ENCODE data around the gene PHF8. TPM values are rescaled to one million over a fixed set of nuclear protein-coding genes. Genes with fewer than 3 reads are reported as not detected.
A peak's percentile ranks its signal among the peaks of the same experiment; 100 is the strongest.

The PHF8 gene
- total and polyA plus RNA-seq, 9 of the 15 experiments (the other 6 are each of a cell fraction or from before 2014, with no cell fraction given): 2.5 to 25.7 (median 12.1) TPM

GRCh38 chrX:54044126-54044876 is at the start of gene PHF8 (continued):
- TF ChIP-seq ATF2 (CRISPR knock-in tag; IDR thresholded peaks at IDR 0.05): no peak
- peak; percentile 75; the same call in 1 of the 2 replicates for TF ChIP-seq CREB3 (tag; conservative IDR thresholded peaks at IDR 0.05; ENCODE audit: low read depth)
- peak; percentile 72; the same call in 1 of the 2 replicates for TF ChIP-seq GTF2E2 (tag; IDR thresholded peaks at IDR 0.05)
- peak; percentile 81 for TF ChIP-seq ZNF175 (CRISPR knock-in tag; IDR thresholded peaks at IDR 0.05; ENCODE audit: low read depth)
- TF ChIP-seq SIX5 (IDR thresholded peaks at IDR 0.05; ENCODE audit: borderline replicate concordance in 1 of 2, insufficient read depth in 1 of 2, low read depth in 1 of 2, low read length in 2 of 2): peak; percentile 33 to 49; a peak in 2 of 4 replicates
- no peak for TF ChIP-seq MCM5 (IDR thresholded peaks at IDR 0.05; ENCODE audit: low read depth)
- TF ChIP-seq ZNF561 (CRISPR knock-in tag; conservative IDR thresholded peaks at IDR 0.05): no peak
- no peak for TF ChIP-seq FOXA1 (IDR thresholded peaks at IDR 0.05; ENCODE audit: borderline replicate concordance)
- TF ChIP-seq NR2C2 (CRISPR knock-in tag; IDR thresholded peaks at IDR 0.05): no peak
- TF ChIP-seq NR2C2 (tag; IDR thresholded peaks at IDR 0.05): peak; percentile 96
- TF ChIP-seq MTA2 (IDR thresholded peaks at IDR 0.05; ENCODE audit: low read depth): no peak
- no peak for TF ChIP-seq ZNF134 (CRISPR knock-in tag; conservative IDR thresholded peaks at IDR 0.05)
- no peak for TF ChIP-seq ZNF274 (IDR thresholded peaks at IDR 0.05; ENCODE audit: borderline replicate concordance, low read depth, low read length)
- TF ChIP-seq NFIC (IDR thresholded peaks at IDR 0.05): peak; percentile 38
- no peak for TF ChIP-seq ZNF830 (CRISPR knock-in tag; IDR thresholded peaks at IDR 0.05)
- no peak for TF ChIP-seq BHLHE40 (IDR thresholded peaks at IDR 0.05; ENCODE audit: low read length)
- TF ChIP-seq STAT6 (CRISPR knock-in tag; IDR thresholded peaks at IDR 0.05): no peak
- no peak for TF ChIP-seq SPI1 (IDR thresholded peaks at IDR 0.05; ENCODE audit: borderline replicate concordance, low read depth, low read length)
- TF ChIP-seq PBX2 (CRISPR knock-in tag; IDR thresholded peaks at IDR 0.05; ENCODE audit: low read depth): no peak
- TF ChIP-seq PBX2 (tag; conservative IDR thresholded peaks at IDR 0.05; ENCODE audit: low read depth): no peak

Measured in K562 (cell line).